ENCODE data around the gene TAF1D. TPM values are rescaled to one million over a fixed set of nuclear protein-coding genes. Genes with fewer than 3 reads are reported as not detected.
A peak's percentile ranks its signal among the peaks of the same experiment; 100 is the strongest.

Gene TAF1D
- total and polyA plus RNA-seq, 2 donors (not counting 3 experiments of a cell fraction or from before 2014, with no cell fraction given), result 60.7 to 181 TPM

DNA sequence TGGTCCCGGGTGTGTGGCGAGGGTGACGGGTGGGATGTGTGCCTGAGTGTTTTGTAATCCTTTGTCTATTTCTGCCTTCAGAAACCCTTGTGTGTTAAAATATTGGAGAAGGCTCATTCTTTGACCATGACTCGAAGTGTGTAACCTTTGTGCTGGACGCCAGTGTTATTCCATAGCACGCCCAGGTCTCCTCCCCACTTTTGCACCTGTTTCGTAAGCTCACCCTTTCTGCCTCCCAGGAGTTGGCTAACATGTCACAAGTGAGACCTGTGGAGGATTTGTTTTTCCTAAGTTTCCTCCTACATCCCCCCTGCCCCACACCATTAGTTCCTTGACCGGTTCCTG lies 559 bp upstream of the TAF1D start:
- Histone ChIP-seq H2AFZ (ENCODE audit: low read depth, low read length) (peak overlapping the region; percentile 36), H3K9me3 (replicated peaks; ENCODE audit: control insufficient read depth, insufficient read depth, low read length) (no peaks in the 10 kb centered on the region), H3K4me1 (ENCODE audit: control insufficient read depth, extremely low read depth, insufficient read depth, low read length) (peaks cover 23% of the 10 kb centered on the region), H3K4me2 (ENCODE audit: insufficient read depth, low read length) (peak overlapping the region; percentile 76), H3K79me2 (ENCODE audit: control insufficient read depth, insufficient read depth, low read length) (peaks cover 55% of the 10 kb centered on the region), H3K27me3 (ENCODE audit: control insufficient read depth in 2 of 2, insufficient read depth in 2 of 2, low read length in 2 of 2) (no peaks in the 10 kb centered on the region), H3K4me3 (replicated peaks in 1 of 3; ENCODE audit: insufficient read depth in 1 of 3, low read depth in 1 of 3, low read length in 3 of 3) (peak overlapping the region; percentile 8 to 99 (median 93)), H3K27ac (ENCODE audit: insufficient read depth, low read depth, low read length) (peak overlapping the region; percentile 54), H3K36me3 (ENCODE audit: control insufficient read depth in 2 of 2, extremely low read depth in 1 of 2, insufficient read depth in 2 of 2, low read length in 2 of 2) (peaks cover 4 to 20% of the 10 kb centered on the region in 2 experiments), H3K9me1 (replicated peaks; ENCODE audit: control insufficient read depth, extremely low read depth, insufficient read depth, low read length) (no peaks in the 10 kb centered on the region), H4K20me1 (replicated peaks; ENCODE audit: control insufficient read depth, extremely low read depth, insufficient read depth, low read length) (peaks cover 7% of the 10 kb centered on the region), H3K9ac (replicated peaks; ENCODE audit: extremely low read depth, insufficient read depth, low read length) (peak overlapping the region; percentile 92)
- BruUV-seq (replicated peaks), result TSS peak; percentile 74
- intact Hi-C loops (cut with micrococcal nuclease), result loop anchor here (1.0 to 10.0 kb wide), 2 partner anchors 42 to 753 kb away; partner anchors contain the start of genes ANKRD49, MED17 and MRE11
- TF ChIP-seq MYC (IDR thresholded peaks at IDR 0.05; ENCODE audit: low read depth, low read length), result no peak
- TF ChIP-seq POLR2AphosphoS5 (IDR thresholded peaks at IDR 0.05; ENCODE audit: insufficient read depth, low read depth, low read length), result no peak
- TF ChIP-seq FOS (IDR thresholded peaks at IDR 0.05; ENCODE audit: borderline replicate concordance, insufficient read depth, low read length), result no peak
- no peak for TF ChIP-seq GATA2 (IDR thresholded peaks at IDR 0.05; ENCODE audit: insufficient read depth, insufficient read length, low read depth, low read length)
- TF ChIP-seq, protein P1, sequence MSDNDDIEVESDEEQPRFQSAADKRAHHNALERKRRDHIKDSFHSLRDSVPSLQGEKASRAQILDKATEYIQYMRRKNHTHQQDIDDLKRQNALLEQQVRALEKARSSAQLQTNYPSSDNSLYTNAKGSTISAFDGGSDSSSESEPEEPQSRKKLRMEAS (IDR thresholded peaks at IDR 0.05; ENCODE audit: insufficient read depth, insufficient read length), result no peak
- no peak for TF ChIP-seq JUN (IDR thresholded peaks at IDR 0.05; ENCODE audit: borderline replicate concordance, insufficient read depth, insufficient read length, low read depth)
- TF ChIP-seq, protein P2, sequence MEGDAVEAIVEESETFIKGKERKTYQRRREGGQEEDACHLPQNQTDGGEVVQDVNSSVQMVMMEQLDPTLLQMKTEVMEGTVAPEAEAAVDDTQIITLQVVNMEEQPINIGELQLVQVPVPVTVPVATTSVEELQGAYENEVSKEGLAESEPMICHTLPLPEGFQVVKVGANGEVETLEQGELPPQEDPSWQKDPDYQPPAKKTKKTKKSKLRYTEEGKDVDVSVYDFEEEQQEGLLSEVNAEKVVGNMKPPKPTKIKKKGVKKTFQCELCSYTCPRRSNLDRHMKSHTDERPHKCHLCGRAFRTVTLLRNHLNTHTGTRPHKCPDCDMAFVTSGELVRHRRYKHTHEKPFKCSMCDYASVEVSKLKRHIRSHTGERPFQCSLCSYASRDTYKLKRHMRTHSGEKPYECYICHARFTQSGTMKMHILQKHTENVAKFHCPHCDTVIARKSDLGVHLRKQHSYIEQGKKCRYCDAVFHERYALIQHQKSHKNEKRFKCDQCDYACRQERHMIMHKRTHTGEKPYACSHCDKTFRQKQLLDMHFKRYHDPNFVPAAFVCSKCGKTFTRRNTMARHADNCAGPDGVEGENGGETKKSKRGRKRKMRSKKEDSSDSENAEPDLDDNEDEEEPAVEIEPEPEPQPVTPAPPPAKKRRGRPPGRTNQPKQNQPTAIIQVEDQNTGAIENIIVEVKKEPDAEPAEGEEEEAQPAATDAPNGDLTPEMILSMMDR (IDR thresholded peaks at IDR 0.05; ENCODE audit: extremely low read depth in 1 of 2, insufficient read depth in 1 of 2, low read depth in 1 of 2, low read length in 2 of 2), result no peak
- TF ChIP-seq EZH2 (IDR thresholded peaks at IDR 0.05; ENCODE audit: borderline replicate concordance, low read depth, low read length, severe bottlenecking), result no peak
- TF ChIP-seq POLR2A (IDR thresholded peaks at IDR 0.05; ENCODE audit: low read depth, low read length), result no peak
- FAIRE-seq (no peak), DNase-seq (ENCODE audit: low read depth, low spot score) (no peak)
- POLR2A ChIA-PET, result interaction anchor here (0.6 to 2.8 kb wide), 7 partner anchors 9 to 54 kb away, joined by 3 to 47 read pairs (median 4); partner anchors contain the start of gene MED17
- dilution Hi-C loops (cut with MboI; ENCODE audit: extremely low pct_ligation_motif_present, low sequenced_read_pairs), result no loop called here
- CTCF ChIA-PET, result interaction anchor here (1.1 to 2.8 kb wide), 2 partner anchors 28 to 42 kb away, joined by 3 to 16 read pairs; partner anchors contain the start of gene MED17
